HG02571 (cell line): ENCODE measurements around the gene GPC5.
"Not testable (repeated sequence)": the region's sequence is repeated elsewhere in the genome, so short reads cannot be mapped to it uniquely, and the experiment has no call there.

Experiments used
- ATAC-seq: cut with Tn5 transposase; IDR thresholded peaks from one replicate; pipeline ENCODE4 v1.9.1; 2021; ENCODE audit warnings: mild to moderate bottlenecking, moderate library complexity; ENCODE audit not compliant: unreplicated experiment

GPC5 gene

DNA sequence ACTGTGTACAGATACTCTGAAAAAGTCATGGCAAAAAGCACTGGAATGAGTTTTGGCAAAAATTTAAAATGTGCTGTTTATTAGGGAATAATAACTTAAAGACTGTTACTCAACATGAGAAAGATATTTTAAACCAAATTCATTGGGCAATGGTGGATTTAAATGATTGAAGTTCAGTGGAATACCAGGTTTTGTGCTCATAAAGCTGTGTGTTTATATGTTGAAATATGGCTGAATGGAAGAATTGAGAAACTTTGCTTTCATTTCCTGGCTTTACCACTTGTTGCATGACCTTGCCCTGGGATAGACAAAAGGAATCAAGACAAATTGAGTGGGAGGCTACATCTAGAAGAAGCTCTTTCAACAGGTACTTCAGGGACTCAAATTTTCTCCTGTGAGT is 246.4 kb downstream of the GPC5 start:
- ATAC-seq: no peak

DNA sequence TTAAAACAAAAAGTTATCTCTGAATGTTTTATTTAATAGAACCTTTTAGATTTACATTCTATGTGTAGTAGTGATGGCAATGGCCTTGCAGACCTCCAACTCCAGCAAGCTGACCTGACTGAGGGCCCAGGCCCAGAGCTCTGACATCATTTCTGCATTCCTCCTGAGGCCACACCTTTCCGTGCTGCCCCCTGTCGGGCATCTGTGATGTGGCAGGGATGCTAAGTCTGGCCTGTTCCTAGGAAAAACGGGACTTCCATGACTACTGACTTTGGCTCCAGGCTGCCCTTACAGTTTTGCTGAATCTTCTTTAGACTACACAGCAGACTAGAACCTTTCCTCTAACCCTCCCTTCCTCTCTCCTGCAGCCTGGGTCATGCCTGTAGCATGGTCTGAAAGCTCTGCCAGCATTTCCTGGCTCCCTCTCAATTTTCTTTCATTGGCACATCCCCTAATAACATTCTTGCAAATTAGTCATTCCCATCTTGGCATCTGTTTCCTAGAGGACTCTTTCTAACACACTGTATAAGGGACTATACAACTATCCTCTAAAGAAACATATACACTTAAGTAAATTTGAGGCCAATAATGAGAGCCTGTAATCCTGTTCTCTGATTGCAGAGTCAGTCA is 249.1 kb downstream of the GPC5 start:
- no peak for ATAC-seq

DNA sequence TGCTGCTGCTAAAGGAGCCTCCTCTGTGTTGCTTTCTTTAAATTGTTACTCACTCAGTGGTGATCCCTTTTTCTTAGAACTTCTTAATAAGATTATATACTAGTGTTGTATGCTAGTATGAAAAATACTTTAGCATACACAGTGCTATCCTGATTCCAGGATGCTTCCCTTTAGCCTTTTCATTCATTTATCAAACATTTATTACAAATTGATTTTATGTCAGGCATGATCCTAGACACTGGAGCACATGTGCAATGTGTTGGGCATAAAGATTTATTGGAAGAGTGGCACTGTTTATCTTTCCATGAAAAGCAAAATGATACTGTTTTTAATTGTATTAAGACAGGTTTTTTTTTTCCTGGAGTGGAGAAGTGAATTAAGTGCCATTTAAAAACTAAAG is 249.6 kb downstream of the GPC5 start:
- no peak for ATAC-seq

DNA sequence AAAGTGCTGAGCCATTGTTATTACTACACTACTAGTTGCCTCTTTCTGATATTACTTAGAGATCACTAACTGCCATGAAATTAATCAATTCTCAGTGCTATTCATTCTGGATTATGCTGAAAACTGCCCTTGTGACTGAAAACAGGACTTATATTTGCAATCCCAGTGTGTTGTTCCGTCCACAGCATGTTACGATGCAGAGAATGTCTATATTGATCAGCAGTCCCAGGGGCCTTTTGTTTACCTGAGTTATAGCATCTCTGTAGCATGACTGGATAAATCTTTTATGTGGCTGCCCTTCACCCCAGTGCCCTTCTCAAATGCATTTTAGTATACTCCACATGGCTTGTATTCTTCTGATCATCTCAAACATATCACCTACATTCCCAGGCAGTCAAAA is 251.0 kb downstream of the GPC5 start:
- no peak for ATAC-seq

DNA sequence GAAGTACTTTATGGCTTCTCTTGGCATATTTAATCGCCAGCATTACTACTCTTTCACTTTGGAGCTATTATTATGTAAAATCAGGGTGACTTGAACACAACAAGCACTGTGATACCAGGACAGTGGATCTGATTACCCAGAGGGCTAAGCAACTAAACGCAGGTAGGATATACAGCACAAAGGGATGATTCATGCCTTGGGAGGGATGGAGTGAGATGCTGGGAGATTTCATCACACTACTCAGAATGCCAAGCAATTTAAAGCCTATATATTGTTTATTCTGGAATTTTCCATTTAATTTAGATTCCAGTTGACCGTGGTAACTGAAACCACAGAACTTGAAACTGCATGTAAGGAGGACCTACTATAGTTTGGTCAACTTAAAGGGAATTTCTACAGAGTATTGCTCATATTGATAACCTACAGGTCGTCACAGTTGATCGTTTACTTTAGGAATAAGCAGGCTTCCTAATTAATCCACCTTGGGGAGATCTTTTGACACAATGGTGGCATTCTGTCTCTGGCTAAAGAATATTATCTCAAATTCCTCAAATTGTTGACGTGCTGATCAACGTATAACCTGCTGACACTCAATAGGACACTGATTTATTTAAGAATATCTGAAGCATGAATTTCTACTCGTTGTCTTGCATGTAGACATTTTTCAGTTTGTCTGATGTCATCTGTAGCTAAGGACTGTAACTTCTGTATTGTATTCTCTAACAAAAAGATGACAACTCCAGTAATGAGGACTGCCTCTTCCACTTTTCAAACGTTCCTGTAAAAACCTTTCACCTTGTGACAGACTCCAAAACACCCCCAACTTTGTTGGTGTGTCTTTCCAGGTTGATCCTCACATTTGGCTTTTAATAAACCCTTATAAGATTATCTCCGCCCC is 254.2 kb downstream of the GPC5 start:
- ATAC-seq: no peak

DNA sequence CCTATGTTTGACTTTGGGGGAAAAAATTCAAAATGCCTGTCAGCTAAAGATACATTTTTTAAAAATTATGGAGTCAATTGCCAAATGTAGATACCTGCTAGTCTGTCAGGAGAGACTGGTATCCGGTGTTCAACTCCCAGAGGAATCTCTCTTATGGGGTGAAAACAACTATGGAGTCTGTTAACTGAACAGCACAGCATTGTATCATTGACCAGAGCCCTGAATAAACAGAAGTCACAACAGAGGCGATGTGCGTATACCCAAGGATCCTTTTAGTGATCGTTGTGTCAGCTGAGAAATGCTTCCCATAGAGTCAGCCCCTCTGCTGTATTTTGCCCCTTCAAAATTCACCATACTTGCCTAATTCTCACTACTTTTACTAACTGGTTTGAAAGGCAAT is 257.3 kb downstream of the GPC5 start:
- ATAC-seq: no peak

DNA sequence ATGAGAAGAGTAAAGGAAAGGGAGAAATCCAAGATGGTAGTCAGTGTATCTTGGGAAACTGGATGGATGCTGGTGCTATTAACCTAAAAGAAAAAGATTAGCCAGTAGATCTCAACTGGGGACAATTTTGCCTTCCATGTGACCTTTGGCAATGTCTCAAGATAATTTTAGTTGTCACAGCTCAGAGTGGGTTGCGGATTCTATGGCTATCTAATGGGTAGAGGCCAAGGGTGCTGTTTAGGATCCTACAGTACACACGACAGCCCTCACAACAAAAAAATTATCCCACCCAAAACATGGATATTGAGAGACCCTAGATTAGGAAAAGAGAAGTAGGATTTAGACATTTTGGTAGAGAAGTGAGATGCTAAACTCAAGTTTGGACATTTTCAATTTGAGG is 258.9 kb downstream of the GPC5 start:
- ATAC-seq: no peak

DNA sequence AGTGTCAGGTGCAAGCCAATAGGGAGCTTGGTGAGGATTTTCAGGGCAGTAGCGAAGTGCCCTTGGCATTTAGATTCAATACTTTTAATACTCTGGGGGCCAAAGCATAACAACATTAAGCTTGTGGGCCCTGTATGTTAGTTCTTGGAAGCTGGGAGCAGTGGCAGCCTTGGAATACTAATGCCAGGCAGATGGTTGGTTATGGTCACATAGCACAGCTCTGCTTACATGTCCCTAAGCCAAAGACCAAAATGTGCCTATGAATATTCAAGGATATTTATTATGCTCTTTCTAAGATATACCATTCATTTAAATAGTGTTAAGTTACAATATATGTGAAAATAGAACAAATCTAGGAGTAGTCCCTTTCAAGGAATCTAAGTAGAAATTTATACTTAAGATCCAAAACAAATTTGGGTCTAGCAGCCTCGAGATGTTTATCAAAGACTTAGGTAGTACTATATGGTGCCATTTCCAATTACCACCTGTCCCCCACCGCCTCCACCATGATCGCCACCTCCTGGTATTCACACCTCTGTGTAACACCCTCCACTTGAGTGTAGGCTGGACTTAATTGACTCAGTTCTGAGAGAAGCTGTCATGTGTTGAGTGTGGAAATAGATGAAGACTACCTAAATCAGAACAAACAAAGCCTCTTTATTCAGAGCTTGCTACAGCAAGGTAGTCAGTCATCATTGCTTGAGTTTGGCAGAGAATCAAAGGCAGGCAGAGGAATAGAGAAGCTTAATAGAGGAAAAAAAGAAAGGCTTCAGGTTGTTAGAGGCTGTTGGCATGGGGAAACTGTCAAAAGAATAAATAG is 261.0 kb downstream of the GPC5 start:
- no peak for ATAC-seq

DNA sequence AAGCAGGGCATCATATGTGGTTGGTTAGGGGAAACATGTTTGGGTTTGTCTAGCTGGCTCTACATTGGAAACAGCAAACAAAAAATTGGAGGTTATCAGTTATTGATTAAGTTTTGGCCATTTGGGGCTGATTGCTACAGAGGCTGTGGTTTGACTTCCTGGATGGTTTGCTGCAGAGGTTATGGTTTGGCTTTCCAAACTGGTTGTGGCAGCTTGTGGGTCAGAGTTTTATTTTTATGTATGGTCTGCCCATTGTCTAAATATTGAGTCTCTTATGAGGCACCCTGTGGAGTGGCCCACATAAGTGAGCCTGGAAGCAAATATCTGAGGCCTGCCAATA is 261.6 kb downstream of the GPC5 start:
- ATAC-seq: no peak

DNA sequence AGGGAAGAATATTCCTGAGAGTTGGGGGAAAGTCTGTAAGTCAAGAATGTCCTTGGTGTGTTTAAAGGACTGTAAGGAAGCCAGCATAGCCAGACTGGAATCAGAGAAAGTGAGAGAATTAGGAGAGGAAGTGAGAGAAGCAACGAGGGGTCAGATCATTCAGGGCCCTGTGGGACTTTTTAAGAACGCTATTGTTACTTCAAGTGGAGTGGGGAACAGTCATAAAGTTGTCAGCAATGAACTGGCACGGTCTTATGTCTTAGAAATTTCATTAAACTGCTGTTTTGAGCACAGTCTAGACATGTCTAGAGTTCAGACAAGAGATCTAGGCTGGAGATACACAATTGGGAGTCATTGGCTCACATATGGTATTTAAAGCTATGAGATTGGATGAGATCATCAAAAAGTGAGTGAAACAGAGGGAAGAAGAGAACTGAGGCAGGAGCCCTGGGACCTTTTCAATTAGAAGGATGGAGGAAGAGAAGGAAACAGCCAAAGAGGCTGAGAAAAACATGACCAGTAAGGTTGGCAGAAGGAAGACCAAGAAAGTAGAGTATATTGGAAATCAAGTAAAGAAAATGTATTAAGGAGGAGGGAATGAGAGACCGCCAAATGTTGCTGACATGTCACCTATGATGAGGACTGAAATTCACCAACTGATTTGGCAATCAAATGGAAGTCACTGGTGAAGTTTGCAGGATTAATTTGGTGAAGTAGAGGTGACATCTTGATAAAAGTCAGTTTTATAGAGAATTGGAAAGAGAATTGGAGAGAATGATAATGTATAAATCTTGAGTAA is 263.5 kb downstream of the GPC5 start:
- ATAC-seq: no peak

DNA sequence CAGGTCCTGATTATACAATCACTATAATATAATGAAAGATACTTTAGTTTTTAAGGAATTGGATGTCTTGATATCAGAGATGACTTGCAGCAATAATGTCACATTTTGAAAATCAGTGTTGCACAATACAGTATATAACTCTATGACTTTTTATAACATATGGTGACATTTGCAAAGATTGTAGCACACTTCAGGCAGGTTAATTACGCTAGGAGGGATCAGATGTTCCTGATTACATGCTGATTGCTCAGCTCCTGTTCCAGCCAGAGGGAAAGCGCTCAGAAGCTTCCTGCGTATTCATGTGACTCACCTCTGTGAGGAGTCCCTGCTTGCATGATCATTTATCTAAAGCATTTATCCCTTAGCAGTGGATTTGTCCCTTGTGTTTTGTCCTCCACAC is 265.6 kb downstream of the GPC5 start:
- ATAC-seq: no peak

DNA sequence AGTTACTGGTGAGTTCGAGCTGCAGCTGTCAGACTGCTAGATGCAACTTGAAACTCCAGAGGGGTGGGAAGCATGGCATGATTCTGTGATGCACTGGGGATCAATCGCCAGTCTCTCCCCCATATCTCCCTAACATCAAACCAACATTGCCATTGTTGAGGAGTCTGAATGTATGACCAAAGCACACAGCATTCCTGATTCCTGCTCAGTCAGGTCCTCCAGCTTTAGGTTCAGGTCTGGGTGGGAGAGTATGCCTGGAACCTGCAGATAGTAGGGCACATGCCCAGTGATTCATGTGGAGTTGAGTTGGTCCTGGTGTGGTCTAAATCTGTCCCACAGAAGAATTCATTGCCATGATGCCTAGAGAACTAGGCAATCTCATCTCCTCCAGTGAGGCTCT is 269.1 kb downstream of the GPC5 start:
- no peak for ATAC-seq

DNA sequence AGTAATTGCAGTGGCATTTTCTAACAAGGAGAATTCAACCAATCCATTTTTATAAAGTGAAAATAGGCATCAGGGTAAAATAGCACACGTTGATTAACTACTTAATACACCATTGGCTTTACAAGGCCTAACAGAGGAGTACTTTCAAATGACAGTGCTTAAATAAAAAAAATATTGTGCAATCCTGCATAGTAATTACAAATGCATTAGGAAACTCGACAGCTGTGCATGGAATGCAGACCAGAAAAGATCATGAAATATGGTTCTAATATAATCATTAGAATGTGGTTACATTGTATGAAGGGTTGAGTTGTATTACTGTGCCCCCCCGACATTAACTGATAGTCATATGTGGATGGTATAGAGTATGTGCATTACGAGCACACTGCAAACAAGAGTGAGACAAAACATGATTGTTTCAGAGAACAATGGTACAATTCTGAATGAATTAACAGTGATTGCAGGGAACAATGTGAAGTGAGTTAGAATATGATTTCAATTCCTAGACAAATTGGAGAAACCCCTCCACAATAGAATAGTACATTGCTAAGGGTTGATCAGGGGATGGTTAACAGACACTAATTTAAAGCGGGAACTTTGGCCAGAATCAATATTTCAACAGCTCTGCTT is 270.6 kb downstream of the GPC5 start:
- ATAC-seq: no peak

DNA sequence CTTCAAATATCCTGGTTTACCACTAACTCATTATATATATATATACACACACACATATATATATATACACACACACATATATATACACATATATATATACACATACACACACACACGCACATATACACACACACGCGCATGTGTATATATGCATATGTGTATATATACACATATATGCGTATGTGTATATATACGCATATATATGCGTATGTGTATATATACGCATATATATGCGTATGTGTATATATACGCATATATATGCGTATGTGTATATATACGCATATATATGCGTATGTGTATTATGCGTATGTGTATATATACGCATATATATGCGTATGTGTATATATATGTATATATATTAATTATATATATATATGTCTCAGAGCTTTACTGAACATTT is 275.9 kb downstream of the GPC5 start:
- ATAC-seq: not testable (repeated sequence)

DNA sequence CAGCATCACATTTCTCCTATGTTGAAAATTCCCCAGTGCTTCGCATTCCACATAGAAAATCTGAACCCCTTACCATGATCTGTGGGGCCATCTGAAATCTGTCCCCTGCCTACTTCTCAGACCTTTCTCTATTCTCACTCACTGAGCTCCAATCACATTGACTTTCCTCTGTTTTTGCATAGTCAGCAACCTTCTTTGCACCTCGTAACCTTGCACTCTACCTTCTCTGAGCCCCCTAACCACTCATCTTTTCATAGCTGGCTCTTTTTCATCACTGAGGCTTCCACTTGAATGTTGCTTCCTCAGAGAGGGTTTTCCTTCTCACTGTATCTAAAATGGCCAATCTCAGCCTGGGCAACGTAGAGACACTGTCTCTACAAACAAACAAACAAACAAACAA is 286.3 kb downstream of the GPC5 start:
- ATAC-seq: no peak

DNA sequence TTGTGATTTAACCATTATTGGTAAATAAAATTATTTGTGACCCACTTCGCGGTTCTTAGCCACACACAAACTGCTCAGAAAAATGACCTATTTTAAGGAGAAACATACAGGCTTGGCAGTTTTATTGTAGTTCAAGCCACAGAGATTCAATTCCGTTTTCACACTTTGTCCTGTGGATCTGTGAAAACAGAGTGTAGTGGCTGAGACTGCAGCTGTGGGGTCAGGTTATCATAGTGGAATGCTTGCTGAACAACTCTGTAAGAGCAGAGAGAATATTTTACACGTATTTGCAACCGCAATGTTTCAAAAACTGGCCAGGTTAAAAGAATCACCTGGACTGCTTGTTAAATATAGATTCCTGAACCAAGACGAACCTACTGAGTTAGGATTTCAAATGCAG is 292.5 kb downstream of the GPC5 start:
- no peak for ATAC-seq

DNA sequence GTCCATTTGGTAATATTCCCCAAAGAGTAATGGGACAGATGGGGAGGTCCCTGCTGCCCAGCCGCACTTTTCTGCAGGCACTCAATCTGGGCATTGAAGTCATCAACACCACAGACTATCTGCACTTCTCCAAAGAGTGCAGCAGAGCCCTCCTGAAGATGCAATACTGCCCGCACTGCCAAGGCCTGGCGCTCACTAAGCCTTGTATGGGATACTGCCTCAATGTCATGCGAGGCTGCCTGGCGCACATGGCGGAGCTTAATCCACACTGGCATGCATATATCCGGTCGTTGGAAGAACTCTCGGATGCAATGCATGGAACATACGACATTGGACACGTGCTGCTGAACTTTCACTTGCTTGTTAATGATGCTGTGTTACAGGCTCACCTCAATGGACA is 295.0 kb downstream of the GPC5 start:
- no peak for ATAC-seq

DNA sequence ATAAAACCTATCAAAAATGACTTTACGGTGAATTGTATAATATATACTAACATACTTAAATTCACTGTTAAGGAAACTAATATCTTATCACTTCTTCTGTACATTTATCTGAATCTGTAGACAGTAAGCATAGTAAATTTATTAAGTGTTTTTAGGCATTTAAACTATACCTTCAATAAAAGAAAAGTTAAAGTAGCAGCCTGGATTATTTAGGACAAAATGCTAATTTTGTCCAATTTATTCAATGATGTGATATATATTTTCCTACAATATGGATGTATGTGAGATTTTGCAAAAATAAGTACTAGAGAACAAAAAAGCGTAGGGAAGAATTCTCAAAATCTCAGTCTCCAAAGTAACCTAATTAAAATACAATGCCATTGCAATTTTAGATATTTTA is 299.9 kb downstream of the GPC5 start:
- no peak for ATAC-seq

DNA sequence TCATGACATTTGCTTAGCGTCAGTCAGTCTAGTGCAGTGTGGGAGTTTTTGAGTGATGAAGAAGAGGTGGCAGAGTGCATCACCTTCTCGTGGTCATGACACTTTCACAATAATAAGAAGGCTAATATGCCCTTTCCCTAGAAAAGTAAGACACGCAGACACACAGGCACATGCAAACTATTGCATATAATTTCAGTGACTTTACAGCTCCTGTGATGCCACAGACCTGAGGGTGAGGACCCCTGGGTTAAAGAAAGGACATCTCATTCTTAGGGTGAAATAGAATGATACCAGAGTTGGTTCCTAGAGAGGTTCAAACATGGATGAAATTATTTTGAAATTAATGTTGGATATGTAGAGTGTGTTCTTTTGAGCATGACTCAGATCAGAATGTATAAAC is 300.3 kb downstream of the GPC5 start:
- ATAC-seq: no peak

DNA sequence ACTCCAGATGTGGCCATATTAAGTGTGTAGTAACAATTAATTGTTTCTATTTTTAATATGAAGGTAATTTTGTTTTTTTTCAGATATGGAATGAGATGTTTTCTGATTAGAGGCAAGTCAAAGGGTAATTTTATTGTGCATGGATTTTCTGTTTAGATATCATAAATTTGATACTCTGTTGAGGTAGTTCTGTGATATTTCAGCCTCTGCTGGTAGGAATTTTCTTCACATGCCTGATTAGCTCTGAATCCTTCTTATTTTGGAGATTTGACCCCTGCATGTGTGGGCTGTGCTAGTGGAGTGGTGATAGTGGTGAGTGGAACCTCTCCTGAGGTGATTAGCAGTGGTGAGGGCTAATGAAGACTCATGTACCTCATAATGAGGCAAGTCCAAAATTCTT is 301.4 kb downstream of the GPC5 start:
- ATAC-seq: no peak

DNA sequence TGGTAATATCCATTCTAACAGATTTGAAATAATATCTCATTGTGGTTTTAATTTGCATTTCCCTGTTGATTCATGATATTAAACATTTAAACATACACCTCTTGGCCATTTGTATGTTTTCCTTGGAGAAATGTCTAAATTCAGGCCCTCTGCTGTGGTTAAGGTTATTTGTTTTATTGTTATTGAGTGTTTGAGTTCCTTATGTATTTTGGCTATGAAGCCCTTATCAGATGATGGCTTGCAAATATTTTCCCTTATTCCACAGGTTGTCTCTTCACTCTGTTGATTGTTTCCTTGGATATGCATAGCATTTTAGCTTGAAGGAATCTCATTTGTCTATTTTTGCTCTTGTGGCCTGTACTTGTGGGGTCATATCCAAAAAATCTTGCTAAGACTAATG is 303.6 kb downstream of the GPC5 start:
- no peak for ATAC-seq
